KMS-11 (cell line): ENCODE data around the gene RNGTT.
A peak's percentile ranks its signal among the peaks of the same experiment; 100 is the strongest.

Experiments used
- H2AFZ ChIP-seq: fragments of 200-600 bp; sonication (generic); 2 replicates; pipeline ENCODE4 v1.6.1; 2016; ENCODE audit warnings: antibody characterized with exemption, mixed run types, low read depth
- H3K27ac ChIP-seq: fragments of 200-600 bp; sonication (generic); 2 replicates; pipeline ENCODE4 v1.6.1; 2016; ENCODE audit warnings: mild to moderate bottlenecking, mixed run types
- H3K27me3 ChIP-seq: fragments of 200-600 bp; sonication (generic); 2 replicates; pipeline ENCODE4 v1.6.1; 2017; ENCODE audit warnings: mild to moderate bottlenecking, low read depth, mixed run types, moderate library complexity; ENCODE audit not compliant: insufficient read depth
- H3K36me3 ChIP-seq: fragments of 200-600 bp; sonication (generic); 2 replicates; pipeline ENCODE4 v1.6.1; 2017; ENCODE audit warnings: mild to moderate bottlenecking, mixed run types; ENCODE audit not compliant: insufficient read depth
- H3K4me1 ChIP-seq: fragments of 200-600 bp; sonication (generic); 2 replicates; pipeline ENCODE4 v1.6.1; 2016; ENCODE audit warnings: mild to moderate bottlenecking, low read depth, mixed run types; ENCODE audit not compliant: poor library complexity, severe bottlenecking
- H3K4me2 ChIP-seq: fragments of 200-600 bp; sonication (generic); 2 replicates; pipeline ENCODE4 v1.7.0; 2016; ENCODE audit warnings: mild to moderate bottlenecking, mixed run types
- H3K4me3 ChIP-seq: fragments of 200-600 bp; sonication (generic); IDR thresholded peaks from 2 replicates; pipeline ENCODE4 v1.6.1; 2017; ENCODE audit warnings: low read depth, low read length, mixed read lengths; ENCODE audit not compliant: insufficient read depth
- H3K79me2 ChIP-seq: fragments of 200-600 bp; sonication (generic); 2 replicates; pipeline ENCODE4 v1.6.1; 2016; ENCODE audit warnings: low read depth, mixed run types; ENCODE audit not compliant: insufficient read depth
- H3K9ac ChIP-seq: fragments of 200-600 bp; sonication (generic); 2 replicates; pipeline ENCODE4 v1.6.1; 2016; ENCODE audit warnings: mild to moderate bottlenecking, mixed run types
- H4K20me1 ChIP-seq: fragments of 200-600 bp; sonication (generic); 2 replicates; pipeline ENCODE4 v1.6.1; 2016; ENCODE audit warnings: mild to moderate bottlenecking, mixed run types; ENCODE audit not compliant: insufficient read depth
- TF ChIP-seq, protein P1 (sequence below): fragments of 200-600 bp; sonication (generic); conservative IDR thresholded peaks from 2 replicates; pipeline ENCODE4 v1.6.1; 2017; ENCODE audit warnings: low read depth, mild to moderate bottlenecking, antibody characterized with exemption, low read length, moderate library complexity, mixed read lengths

RNGTT gene

DNA sequence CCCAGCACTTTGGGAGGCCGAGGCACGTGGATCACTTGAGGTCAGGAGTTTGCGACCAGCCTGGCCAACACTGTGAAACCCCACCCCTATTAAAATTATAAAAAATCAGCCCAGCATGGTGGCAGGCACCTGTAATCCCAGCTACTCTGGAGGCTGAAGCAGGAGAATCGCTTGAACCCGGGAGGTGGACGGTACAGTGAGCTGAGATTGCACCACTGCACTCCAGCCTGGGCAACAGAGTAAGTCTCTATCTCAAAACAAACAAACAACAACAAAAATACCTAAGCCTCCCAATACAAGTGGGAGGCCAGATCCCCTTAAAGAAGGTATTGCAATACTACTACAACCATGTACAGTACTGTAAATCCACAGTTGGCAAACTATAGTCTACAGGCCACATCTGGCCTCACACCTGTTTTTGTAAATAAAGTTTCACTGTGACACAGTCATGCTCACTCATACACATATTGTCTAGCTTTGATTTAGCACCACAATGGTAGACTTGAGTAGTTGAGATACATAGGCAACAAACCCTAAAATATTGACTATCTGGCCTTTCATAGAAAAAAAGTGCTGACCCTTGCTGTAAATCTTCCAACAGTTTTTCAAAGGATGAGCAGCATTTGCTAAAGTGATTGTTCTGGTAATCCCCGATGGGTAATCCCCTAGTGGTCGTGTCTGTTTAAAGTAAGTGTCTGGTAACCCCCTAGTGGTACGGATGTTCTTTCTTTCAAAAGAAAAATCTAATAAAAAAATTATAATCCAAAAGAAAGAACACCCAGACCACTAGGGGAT, 202.0 kb downstream of the RNGTT start:
- H3K36me3 ChIP-seq, result no peaks in the 10 kb centered on the region

DNA sequence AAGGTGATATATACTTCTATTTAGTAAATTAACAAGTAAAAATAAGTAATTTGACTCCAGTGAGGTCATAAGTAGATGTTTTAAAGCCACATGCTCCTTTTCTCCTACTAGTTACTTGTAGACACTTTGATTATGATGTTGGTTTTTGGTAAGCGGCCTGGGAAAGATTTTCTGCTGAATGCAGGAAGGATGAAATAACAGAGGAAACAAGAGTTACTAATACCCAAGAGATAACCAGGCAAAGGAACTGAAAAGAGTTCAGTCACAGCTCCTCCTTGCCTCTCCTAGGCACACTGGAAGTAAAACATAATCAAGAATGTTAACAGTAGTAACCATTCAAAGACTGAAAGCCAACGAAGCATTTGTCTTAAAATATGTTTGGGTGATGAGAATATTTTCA, 203.3 kb downstream of the RNGTT start:
- Histone ChIP-seq H3K9ac (peak overlapping the region; percentile 81), H3K4me2 (peak overlapping the region; percentile 82), H3K4me3 (no peak overlapping the region), H3K36me3 (no peaks in the 10 kb centered on the region), H3K4me1 (peaks cover 84% of the 10 kb centered on the region), H3K79me2 (peaks cover 40% of the 10 kb centered on the region), H2AFZ (no peak overlapping the region), H3K27me3 (no peaks in the 10 kb centered on the region), H3K27ac (peak overlapping the region; percentile 100), H4K20me1 (no peaks in the 10 kb centered on the region)
- TF ChIP-seq, protein P1, sequence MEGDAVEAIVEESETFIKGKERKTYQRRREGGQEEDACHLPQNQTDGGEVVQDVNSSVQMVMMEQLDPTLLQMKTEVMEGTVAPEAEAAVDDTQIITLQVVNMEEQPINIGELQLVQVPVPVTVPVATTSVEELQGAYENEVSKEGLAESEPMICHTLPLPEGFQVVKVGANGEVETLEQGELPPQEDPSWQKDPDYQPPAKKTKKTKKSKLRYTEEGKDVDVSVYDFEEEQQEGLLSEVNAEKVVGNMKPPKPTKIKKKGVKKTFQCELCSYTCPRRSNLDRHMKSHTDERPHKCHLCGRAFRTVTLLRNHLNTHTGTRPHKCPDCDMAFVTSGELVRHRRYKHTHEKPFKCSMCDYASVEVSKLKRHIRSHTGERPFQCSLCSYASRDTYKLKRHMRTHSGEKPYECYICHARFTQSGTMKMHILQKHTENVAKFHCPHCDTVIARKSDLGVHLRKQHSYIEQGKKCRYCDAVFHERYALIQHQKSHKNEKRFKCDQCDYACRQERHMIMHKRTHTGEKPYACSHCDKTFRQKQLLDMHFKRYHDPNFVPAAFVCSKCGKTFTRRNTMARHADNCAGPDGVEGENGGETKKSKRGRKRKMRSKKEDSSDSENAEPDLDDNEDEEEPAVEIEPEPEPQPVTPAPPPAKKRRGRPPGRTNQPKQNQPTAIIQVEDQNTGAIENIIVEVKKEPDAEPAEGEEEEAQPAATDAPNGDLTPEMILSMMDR, result no peak

More for the DNA sequence above, 202.0 kb downstream of the RNGTT start:
- Histone ChIP-seq H3K9ac (peak overlapping the region; percentile 81), H3K4me2 (peak overlapping the region; percentile 82), H3K79me2 (peaks cover 34% of the 10 kb centered on the region), H3K4me1 (peaks cover 93% of the 10 kb centered on the region), H2AFZ (no peak overlapping the region; the same call in 1 of the 2 replicates), H3K27me3 (no peaks in the 10 kb centered on the region), H3K27ac (peak overlapping the region; percentile 100), H3K4me3 (no peak overlapping the region), H4K20me1 (no peaks in the 10 kb centered on the region)
- TF ChIP-seq, protein P1, result peak; percentile 51

DNA sequence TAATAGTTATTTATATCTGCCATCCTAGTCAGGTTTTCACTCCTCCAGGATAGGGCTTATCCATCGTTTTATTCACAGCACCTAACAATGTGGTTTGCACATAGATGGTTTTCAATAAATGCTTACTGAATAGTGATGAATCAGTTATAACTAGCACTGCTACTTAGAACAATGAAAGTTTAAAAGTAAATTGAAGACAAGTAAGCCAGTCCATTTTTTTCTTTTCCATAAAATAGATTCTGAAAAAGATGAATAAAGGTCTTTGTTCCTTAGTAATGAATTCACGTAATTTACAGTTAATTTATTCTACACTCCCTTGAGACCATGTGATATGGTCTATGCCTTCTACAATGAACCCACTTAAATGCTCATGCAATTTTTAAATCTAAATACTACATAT, 212.5 kb downstream of the RNGTT start:
- TF ChIP-seq, protein P1, result no peak
- no peak overlapping the region for H2AFZ ChIP-seq
- peaks cover 71% of the 10 kb centered on the region for H3K4me1 ChIP-seq
- no peaks in the 10 kb centered on the region for H4K20me1 ChIP-seq
- peaks cover 16% of the 10 kb centered on the region; the same call in 1 of the 2 replicates for H3K79me2 ChIP-seq
- H3K4me2 ChIP-seq, result no peak overlapping the region
- no peak overlapping the region for H3K27ac ChIP-seq
- no peak overlapping the region for H3K4me3 ChIP-seq
- no peaks in the 10 kb centered on the region for H3K27me3 ChIP-seq
- H3K36me3 ChIP-seq, result no peaks in the 10 kb centered on the region
- H3K9ac ChIP-seq, result no peak overlapping the region

DNA sequence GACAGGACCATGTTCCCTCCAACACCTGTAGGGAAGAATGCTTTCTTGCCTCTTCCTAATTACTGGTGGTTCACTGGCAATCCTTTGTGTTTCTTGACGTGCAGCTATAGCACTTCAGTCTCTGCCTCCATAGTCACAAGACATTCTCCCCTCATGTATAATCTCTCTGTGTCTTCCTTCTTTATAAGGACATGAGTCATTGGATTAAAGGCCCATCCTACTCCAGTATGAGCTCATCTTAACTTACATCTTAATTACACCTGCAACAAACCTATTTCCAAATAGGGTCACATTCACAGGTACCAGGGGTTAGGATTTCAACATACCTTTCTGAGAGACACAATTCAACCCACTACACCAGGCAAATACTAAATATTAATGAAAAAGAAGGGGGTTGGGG, 213.6 kb downstream of the RNGTT start:
- TF ChIP-seq, protein P1, result no peak
- no peak overlapping the region for H3K27ac ChIP-seq
- no peaks in the 10 kb centered on the region for H3K36me3 ChIP-seq
- peaks cover 64% of the 10 kb centered on the region for H3K4me1 ChIP-seq
- H3K27me3 ChIP-seq, result no peaks in the 10 kb centered on the region
- H2AFZ ChIP-seq, result no peak overlapping the region
- H4K20me1 ChIP-seq, result no peaks in the 10 kb centered on the region
- H3K9ac ChIP-seq, result no peak overlapping the region
- 0 out of 2 replicates have a peak, but pooled peaks cover 13% of the 10 kb centered on the region for H3K79me2 ChIP-seq
- no peak overlapping the region for H3K4me2 ChIP-seq
- no peak overlapping the region for H3K4me3 ChIP-seq
